ENCODE measurements around the gene WWC2.

DNA sequence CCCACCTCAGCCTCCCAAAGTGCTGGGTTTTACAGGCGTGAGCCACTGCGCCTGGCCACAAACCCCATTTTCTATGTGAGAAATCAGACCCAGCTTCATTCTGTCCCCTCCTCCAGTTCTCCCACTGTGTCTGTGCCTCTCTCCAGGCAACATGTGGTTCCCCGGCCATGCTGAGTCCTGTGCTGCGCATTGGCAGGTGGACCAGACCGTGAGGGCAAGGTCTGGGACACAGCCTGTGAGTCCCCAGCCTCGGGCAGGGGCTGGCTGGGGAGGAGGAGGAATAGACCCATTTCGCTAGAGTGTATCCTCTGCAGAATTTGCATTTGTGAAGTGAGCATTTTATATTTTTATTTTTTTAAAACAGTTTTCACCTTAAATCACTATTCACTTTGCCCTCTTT, 244.7 kb downstream of the WWC2 start:
- TF ChIP-seq, protein P1, sequence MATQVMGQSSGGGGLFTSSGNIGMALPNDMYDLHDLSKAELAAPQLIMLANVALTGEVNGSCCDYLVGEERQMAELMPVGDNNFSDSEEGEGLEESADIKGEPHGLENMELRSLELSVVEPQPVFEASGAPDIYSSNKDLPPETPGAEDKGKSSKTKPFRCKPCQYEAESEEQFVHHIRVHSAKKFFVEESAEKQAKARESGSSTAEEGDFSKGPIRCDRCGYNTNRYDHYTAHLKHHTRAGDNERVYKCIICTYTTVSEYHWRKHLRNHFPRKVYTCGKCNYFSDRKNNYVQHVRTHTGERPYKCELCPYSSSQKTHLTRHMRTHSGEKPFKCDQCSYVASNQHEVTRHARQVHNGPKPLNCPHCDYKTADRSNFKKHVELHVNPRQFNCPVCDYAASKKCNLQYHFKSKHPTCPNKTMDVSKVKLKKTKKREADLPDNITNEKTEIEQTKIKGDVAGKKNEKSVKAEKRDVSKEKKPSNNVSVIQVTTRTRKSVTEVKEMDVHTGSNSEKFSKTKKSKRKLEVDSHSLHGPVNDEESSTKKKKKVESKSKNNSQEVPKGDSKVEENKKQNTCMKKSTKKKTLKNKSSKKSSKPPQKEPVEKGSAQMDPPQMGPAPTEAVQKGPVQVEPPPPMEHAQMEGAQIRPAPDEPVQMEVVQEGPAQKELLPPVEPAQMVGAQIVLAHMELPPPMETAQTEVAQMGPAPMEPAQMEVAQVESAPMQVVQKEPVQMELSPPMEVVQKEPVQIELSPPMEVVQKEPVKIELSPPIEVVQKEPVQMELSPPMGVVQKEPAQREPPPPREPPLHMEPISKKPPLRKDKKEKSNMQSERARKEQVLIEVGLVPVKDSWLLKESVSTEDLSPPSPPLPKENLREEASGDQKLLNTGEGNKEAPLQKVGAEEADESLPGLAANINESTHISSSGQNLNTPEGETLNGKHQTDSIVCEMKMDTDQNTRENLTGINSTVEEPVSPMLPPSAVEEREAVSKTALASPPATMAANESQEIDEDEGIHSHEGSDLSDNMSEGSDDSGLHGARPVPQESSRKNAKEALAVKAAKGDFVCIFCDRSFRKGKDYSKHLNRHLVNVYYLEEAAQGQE (IDR thresholded peaks at IDR 0.05; ENCODE audit: insufficient replicate concordance, low read depth): no peak
- TF ChIP-seq, protein P2, sequence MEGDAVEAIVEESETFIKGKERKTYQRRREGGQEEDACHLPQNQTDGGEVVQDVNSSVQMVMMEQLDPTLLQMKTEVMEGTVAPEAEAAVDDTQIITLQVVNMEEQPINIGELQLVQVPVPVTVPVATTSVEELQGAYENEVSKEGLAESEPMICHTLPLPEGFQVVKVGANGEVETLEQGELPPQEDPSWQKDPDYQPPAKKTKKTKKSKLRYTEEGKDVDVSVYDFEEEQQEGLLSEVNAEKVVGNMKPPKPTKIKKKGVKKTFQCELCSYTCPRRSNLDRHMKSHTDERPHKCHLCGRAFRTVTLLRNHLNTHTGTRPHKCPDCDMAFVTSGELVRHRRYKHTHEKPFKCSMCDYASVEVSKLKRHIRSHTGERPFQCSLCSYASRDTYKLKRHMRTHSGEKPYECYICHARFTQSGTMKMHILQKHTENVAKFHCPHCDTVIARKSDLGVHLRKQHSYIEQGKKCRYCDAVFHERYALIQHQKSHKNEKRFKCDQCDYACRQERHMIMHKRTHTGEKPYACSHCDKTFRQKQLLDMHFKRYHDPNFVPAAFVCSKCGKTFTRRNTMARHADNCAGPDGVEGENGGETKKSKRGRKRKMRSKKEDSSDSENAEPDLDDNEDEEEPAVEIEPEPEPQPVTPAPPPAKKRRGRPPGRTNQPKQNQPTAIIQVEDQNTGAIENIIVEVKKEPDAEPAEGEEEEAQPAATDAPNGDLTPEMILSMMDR (IDR thresholded peaks at IDR 0.05; ENCODE audit: insufficient read depth, low read length): no peak
- no peak for TF ChIP-seq POLR2AphosphoS5 (IDR thresholded peaks at IDR 0.05; ENCODE audit: low read depth)
- TF ChIP-seq GABPA (IDR thresholded peaks at IDR 0.05; ENCODE audit: low read depth): no peak
- TF ChIP-seq SPI1 (IDR thresholded peaks at IDR 0.05; ENCODE audit: borderline replicate concordance, low read depth): no peak

All from HL-60 (cell line).